ENCODE results near the gene GPS2.

GRCh38 chr17:7292729-7293128 lies 22.4 kb downstream of the GPS2 start:
- no peak for TF ChIP-seq CTCF (IDR thresholded peaks at IDR 0.05)
- no peak for TF ChIP-seq POLR2A (IDR thresholded peaks at IDR 0.05)
